Stimulated activated CD4-positive, alpha-beta T cell treated with anti-CD3 and anti-CD28 coated beads, TNF-alpha, amount 100 ng/mL, for 48 hours (primary cell): Measurements from ENCODE around the gene ENTR1.

ENCODE experiments used
- DNase-seq, 3 donors: peaks; one replicate each; pipeline ENCODE4 v3.0.0-alpha.2; 2020; ENCODE audit warnings: low read depth in 3 of 3

The ENTR1 gene

DNA sequence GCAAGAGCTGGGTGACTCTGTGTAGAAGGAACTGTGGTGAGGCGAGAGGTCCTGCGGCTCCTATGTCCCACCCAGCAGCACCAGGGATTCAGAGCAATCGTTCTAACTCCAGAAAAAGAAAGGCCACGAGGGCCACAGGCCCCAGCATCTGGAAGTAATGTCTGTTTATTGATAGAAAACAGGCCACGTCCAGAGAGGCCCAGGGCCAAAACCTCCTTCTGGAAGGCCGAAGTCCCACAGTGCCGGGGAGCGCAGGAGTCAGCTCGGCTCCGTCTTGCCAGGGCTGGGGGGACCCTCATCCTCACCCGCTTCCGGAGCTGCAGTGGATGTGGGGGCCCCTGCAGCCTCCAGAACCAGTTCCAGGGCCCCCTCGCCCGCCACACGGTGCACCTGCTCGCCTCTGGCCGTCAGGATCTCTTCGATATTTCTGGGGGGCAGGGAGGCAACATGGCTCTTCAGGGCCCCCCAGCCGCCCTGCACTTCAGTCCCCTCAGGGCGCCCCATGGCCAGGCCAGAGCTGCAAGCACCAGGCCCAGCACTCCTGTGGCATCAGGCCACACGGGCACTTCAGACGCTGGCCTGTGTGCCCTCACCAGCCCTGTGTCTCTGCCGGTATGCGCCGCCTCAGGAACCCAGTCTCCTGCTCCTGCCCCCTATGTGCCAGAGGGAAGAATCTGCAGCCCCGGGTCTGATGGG, 48.5 kb downstream of the ENTR1 start:
- DNase-seq, result no peak

DNA sequence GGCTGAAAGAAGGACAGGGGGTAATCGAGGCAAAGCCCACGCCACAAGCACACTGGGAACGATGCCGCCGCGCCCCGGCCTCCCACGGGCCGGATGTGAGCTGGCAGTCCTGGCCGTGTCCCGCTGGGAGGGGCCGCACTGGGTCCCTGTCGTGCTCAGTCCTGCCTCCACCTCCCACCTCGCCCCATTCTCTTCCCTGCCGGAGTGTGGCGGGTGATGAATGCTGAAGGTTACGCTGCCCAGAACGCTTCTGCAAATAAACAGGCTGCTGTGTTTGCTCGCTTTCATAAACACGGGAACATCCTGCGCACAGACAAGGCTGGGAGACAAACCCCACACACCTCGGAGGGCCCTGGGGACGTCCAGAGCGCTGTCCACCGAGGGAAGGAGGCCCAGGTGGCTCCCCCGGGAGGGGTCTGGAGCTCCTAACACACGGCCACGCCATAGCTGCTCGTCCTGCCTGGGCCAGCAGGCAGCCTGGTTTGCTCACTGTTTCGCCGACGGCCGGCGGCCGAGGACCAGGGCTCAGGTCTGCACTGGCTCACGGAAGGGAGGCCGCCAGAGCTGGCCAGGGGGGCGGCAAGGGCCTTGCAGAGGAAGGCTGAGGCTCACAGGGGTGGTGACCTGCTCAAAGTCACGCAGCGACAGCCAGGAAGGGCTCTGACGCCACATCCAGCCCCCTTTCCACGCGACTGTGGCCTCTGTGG, 49.2 kb downstream of the ENTR1 start:
- no peak for DNase-seq

DNA sequence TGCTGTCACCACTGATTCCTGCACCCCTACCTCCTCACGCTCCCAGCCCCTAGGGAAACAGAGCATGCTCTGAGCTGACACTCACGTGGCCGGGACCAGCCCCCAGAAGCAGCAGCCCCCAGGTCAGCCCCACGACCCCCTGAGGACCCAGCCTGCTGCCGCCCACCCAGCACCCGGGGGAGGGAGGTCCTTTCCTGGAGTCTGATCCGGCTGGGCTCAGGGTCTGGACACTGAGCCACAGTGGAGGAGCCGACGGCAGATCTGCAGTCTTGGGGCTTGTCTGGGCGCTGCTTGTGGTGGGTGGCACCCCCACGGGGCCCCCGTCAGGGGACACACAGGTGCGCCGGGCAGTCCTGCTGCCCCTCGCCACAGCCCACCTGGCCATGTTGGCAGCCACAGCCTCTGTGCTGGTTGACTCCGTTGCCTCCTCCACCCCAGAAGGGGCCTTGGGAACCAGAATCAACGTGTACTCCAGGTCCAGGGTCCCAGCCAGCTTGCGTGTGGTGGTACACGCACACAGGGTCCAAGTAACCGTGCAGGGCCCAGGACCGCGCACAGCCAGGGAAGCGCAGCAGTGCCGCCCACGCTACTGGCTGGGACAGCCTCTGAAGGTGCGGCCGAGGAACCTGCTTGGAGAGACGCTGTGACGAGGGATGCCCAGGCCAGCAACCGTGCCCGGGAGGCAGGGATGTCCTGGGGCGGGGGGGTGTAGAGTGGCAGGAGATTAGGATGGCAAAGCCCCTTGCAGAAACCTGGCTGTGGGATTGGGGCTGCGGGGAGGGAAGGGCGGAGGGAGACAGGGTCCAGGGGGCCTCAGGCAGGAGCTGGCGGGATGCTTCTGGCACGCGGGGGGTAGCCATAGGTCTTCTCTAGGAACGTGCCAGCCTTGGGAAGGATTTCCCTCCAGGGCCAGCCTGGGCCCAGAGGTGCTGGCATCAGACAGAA, 50.4 kb downstream of the ENTR1 start:
- no peak for DNase-seq

DNA sequence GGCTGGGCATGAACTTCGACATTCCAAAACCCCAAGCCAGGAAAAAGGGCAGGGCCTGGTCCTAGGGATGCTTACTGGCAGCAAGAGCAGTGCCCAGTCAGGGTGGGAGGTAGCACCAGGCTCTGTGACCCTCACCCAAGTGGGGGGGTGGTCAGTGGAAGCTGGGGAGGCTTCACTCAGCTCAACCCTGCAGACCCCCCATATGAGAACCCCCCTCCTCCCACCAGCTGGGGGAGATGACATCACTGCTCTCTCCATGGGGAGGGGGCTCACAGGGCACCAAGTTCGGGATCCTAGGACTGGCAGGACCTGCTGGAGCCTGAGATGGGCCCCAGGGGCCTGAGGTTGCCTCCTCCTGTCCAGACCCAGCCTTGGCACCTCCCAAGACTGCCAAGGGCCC, 51.5 kb downstream of the ENTR1 start:
- DNase-seq, result no peak

DNA sequence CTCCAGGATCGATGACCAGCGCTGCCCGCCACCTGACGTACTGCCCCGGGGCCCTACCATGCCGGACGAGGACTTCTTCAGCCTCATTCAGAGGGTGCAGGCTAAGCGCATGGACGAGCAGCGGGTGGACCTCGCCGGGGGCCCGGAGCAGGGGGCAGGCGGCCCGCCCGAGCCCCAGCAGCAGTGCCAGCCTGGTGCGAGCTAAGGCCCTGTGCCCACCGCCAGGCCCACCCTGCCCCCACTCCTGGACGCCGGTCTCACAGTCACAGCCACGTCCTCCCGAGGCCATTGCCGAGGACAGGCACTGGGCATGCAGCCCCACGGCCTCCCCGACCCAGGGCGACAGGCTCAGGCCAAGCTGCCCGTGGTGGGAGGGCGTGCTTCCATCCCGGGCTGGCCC, 52.4 kb downstream of the ENTR1 start:
- DNase-seq, result no peak

DNA sequence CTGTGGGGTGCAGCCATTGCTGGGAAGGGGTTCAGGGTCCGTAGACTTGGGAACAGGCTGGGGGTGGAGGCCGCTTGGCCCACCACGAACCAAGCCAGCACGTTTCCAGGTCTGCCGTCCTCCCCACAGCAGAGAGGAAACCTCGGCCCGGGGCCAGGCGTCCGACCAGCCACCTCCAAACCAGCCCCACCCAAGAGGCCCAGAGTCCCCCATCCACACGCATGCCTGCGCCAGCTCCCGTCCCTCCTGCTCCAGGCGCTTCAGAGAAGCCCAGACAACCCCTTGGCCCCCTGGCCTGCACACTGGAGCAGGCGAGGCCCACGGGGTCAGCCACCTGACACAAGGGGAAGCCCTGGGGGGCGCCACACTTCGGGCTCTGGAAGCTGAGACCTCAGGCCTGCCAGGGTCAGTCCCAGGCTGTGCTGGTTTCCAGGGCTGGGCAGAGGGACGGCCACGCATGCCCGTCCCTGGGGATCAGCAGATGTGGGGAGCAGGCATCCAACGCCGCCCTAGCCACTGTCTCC, 53.1 kb downstream of the ENTR1 start:
- DNase-seq, result no peak

DNA sequence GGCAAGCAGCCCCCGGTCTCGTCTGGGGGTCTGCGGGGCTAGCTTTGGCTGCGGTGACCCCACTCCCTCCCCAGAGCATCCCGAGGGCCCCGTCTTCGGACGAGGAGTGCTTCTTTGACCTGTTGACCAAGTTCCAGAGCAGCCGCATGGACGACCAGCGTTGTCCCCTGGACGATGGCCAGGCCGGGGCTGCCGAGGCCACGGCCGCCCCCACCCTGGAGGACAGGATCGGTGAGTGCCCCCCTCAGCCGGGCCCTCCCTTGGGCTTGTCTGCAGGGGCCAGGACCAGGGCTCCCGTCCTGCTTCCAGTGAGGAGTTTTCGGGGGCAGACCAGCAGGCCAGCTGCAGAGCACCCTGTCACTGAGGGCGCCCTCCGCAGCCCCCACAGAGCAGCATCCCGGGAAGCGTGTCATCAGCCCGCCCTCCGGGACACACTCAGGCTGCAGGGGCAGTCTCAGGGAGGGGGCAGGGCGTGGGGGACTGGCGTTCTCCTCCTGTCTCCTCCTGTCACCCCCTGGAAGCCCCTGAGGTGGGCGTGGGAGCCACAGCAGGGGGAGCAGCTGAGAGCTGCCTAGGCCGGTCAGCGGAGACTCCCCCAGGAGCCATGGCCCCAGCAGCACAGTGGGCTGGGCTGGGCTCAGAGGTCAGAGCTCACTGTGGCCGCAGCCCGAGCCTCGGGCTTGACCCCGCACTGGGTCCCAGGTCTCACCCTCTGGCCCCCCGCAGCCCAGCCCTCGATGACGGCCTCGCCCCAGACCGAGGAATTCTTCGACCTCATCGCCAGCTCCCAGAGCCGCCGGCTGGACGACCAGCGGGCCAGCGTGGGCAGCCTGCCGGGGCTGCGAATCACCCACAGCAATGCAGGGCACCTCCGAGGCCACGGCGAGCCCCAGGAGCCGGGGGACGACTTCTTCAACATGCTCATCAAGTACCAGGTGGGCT, 54.5 kb downstream of the ENTR1 start:
- DNase-seq, result no peak

DNA sequence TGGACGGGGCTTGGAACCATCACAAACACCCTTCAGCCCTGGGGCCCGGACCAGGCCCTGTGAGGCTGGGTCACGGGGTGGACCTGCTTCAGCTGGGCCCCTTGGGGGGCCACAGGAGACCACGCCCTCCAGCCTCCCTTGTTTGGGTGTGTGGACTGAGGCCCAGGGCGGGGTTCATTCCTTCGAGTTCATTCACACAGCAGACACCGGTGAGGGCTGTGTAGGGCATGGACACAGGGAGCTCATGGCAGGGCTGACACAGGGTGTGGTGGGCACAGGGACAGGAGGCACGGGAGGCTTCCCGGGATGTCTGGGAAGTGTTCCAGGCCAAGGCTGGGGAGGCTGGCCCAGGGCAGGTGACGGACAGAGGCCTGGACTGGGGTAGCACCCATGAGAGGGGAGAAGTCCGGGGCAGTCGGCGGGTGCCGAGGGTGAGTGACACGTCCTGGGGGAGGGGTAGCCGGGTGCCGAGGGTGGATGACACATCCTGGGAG, 55.8 kb downstream of the ENTR1 start:
- DNase-seq, result no peak

DNA sequence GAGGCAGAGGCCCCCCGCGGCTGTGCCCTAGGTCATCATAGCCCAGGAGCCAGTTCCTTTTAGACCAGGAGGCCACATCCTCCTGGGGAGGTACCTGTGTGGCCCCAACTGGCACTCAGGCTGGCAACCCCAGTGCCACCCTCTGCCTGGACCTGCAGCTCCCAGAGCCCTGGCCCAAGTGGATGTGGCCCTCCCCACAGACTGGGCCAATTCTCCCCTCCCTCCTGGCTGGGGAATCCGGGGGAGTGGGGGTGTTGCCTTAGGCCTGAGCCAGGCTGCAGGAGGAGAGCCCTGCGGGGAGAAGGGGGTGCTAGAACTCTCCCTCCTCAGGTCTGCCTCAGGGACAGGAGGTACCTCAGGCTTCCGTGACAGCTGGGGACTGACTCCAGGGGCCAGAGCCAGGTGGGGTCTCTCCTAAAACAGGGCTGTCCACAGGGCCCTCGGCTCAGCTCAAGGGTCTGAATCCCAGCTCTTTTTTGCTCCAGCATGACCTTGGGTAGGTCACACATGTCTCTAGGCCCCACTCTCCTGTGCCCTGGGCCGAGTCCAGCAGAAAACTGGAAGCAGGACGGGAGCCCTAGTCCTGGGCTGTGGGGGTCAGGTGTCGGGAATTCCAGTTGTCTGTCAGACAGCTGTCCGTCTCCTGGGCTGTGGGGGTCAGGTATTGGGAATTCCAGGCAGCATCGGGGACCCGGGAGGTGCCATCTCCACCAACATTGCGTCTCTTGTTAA, 56.5 kb downstream of the ENTR1 start:
- no peak for DNase-seq

DNA sequence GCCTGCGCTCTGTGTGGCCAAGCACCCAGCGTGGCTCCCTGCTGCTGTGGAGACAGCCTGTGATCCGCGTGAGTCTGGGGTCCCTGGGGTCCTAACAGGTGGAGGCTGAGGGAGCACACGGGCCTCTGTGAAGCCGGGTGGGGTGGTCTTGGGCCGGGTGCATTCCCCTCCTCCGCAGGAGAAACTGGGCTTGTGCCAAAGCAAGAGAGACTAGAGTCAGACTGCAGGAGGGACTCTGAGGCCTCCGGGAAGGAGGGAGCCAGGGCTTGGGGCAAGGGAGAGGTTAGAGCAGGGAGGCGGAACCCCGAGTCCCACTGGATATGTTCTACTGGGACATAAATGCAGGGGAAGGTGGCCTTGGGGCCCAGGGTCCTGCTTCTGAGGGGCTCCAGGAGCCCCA, 57.3 kb downstream of the ENTR1 start:
- no peak for DNase-seq

DNA sequence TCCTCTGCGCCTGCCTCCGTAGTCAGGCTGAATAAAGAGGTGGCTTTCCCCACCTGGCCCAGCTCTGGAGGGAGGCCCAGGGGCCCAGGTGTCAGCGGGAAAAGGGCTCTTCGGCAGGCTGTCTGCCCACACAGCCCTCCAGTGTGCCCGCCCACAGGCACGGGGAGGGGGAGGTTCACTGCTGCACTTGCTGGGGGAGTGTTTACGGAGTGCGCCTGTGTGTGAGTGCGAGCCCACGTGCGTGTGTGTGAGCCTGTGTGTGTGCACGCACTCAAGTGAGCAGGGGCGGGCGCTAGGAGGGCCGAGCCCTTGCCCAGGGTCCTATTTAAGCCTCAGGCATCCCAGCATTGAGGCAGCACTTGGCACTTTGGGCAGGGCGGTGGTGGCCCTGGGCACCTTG, 57.7 kb downstream of the ENTR1 start:
- DNase-seq, result no peak
